GM21619 (cell line): ENCODE data around the gene FUBP3.

Experiments
- ATAC-seq: cut with Tn5 transposase; IDR thresholded peaks from one replicate; pipeline ENCODE4 v1.9.1; 2021; ENCODE audit not compliant: unreplicated experiment

FUBP3 gene

DNA sequence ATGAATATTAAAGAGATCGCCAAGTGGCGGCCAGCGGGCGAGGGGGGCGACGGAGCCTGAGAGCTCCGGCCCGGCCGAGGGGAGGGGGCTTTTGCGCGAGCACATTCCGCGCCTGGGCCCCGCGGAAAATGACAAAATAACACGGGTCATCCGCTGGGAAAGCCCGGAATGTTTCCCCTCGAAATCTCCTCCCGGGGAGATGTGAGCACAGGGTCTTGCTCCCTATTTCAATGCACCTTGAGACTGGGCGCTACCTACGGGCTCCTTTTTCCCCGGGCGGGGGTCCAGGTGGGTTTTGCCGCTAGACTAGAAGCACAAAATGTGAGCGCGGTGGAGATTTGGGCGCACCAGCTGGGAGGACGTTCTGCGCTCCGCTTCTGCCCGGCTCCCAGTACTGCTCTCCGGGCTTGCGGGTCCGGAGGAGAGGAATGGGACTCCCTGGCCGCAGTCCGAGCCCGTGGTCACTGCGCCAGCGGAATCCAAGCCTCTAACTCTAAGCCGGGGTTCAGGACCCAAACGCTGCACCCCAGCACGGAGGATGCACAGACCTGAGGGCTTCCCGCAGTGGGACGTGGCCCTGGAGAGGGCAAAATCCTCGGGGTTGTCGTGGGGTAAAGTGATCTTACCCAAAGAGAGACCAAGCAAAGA, 82.2 kb downstream of the FUBP3 start:
- ATAC-seq, result no peak

DNA sequence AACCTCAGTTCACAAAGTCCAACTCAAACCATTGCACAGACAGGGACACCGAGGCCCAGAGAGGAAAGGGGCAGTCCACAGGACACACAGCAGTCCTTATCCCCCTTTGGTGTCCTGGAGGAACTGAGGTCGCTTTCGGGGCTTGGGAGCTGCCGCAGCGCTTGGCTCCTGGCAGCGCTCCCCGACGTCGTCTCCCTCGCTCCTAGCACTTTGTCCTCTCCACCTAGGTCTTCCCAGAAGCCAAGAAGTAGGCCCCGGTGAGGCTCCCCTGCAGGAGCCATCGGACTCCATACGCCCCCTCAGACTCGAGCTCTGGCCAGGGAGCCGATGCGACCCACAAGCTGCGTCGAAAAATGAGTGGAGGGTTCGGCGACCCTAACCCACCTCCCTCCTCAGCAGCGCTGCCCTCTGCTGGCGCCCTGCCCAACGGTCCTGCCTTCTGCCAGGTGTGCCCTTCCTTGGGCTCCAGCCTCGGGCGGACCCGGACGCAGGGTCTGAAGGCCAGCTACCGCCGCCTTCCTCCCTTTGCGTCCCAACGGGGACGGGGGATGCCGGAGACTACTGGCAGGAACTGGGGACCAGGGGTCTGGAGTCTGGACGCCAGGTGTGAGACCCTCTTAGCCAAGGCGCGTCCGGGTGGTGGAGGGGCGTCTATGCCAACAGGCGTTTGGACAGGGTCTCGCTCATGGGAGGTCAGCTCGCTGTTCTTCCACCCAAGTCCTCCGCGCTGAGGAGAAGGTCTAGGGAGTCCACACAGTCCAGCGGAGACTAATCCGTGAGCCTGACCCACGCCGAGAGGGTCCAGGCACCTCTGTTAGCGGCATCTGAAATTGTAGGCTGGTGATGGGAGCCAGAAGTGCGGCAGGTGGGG, 83.0 kb downstream of the FUBP3 start:
- ATAC-seq, result no peak

DNA sequence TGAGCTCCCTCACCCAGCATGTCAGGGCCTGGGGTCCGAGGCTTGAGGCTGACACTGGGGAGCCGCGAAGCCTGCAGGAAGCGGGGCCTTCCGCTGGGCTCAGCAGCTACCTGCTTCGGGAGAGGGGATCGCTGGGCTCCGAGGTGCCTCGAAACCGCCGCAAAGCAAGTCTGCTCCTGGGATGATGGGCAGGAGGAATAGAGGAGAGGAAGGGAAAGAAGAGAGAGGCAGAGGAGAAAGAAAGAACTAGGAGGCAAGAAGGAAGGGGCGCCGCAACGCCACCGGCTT, 83.5 kb downstream of the FUBP3 start:
- no peak for ATAC-seq

DNA sequence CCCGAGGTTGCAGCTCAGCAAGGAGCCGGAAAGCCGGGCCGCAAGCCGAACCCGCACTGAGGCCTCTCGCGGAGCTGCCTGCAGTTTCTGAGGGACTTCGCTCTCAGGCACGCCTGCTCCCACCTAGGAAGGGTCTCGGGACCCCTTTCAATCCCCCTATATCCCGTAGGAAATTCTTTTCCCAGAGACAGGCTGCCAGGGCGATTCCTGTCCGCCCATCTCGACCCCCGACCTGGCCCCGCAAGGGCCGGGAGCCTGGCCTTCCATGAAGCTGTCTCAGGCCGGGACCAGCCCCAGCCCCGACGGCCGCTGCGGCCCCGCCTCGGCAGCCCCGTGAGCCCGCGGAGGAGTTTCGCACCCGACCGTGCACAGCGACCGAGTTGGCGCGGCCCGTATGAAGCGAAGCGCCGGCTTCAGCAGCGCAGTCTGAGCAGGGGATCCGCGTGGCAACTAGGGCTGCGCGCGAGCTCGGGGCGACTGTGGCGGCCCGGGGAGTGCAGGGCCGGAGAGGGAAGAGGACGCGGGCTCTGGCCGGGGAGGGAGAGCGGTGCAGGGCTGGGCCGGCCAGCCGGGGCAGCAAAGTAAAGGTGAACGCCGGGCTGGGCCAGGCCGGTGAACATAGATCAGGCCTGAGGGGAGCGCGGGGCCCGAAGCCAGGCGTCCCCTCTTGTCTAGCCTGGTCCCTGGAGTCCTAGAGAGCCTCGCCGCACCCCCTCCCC, 84.0 kb downstream of the FUBP3 start:
- ATAC-seq, result no peak

DNA sequence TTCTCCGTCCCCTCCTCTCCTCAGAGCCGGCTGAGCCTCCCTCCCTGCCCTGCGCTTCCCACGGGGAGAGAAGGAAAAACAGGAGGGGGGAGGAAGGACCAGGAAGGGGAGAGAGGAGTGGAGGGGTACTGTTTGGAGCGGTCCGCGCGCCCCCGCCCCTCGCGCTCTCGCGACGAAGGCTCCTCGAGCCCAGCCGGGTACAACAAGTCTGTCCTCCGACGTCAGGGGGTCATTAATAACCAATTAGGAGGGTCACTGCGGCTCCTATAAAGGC, 84.5 kb downstream of the FUBP3 start:
- ATAC-seq, result no peak

DNA sequence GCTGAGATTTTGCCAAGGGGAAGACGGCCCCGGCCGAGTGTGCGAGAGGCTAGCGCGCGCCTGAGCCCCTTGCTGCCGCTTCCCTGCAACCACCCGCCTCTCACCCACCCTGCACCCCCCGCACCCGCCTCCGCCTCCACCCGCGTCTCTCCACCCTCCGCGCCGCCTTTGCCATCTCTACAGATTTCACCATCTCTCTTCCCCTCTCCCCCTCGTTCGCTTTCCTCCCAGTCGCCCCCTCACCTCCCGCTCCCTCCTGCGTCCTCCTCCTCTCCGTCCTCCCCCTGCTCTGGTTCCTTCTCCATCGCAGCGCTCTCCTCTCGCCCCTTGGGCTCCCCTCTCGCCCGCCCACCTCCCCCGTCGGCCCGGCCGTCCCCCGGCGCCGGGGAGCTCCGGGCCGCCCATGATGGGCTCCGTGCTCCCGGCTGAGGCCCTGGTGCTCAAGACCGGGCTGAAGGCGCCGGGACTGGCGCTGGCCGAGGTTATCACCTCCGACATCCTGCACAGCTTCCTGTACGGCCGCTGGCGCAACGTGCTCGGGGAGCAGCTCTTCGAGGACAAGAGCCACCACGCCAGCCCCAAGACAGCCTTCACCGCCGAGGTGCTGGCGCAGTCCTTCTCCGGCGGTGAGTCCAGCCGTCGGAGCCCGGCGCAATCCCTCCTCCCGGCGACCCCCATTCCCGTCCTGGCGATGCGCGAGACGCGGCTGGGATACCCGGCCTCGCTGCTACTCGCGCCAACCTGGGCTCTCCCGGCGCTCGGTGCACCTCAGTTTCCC, 85.1 kb downstream of the FUBP3 start, which contains the start of gene PRDM12:
Gene PRDM12 (plus strand): TSS at position 344 of the 778 bp plus-strand sequence. CDS start 60 bp downstream, at position 404.
- no peak for ATAC-seq

DNA sequence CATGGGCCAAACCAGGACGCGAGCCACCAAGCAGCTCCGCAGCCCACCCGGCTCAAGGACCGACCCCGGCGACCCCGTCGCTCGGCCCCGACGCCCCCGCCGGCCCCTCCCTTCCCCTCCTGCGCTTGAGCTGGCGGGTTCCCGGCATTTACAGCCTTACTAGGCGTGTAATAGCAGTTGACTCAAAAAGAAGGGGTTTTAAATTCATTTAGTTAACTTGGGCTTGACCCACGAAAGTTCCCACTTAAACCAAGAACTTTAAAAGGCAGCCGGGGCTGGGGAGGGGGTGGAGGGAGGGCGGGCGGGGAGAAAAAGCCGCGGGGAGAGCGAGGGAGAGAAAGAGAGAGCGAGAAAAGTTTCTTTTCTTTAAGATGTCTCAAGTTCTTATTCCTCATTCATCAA, 85.7 kb downstream of the FUBP3 start:
- no peak for ATAC-seq

DNA sequence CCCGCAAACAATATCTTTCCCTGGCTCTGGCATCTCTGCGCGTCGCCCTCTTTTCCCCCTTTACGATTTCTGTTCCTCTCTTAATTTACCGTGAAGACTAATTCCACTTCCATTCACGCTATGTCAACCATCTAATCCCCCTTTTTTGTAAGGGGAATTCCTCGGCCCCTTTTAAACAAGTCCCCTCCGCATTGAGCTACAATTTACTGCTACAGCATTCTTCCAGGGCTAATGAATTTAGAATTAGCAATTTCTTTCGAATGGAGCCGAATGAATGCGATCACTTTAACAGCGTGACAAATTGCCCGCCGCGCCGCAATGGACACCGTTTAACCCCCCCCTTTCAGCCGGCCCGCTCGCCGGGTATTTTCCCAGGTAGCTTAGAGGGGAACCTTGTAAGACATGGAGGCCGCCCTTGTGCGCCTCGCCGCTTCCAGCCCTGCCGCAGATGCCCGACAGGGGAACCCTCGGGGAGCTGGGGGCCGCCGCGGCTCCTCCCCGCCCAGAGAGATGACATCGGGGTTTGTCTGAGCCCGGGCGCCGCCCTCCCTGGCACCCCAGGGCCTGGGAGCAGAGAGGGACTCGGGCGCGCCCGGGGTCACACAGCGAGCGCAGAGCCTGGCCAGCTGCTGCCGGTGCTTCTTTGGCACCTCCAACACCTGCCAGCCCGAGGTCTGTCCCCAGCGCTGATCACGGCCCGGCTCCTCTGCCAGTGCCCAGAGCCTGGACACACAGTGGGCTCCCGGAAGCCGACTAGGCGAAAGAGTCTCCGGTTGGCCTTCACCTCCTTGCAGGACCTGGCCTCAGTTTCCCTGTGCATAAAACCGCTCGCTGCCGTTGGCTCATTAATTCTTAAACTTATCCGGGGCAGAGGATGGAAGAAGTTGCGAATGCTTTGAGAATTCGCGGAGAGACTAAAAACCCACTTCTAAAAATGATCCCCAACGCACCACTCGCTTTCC, 86.3 kb downstream of the FUBP3 start:
- ATAC-seq, result no peak

DNA sequence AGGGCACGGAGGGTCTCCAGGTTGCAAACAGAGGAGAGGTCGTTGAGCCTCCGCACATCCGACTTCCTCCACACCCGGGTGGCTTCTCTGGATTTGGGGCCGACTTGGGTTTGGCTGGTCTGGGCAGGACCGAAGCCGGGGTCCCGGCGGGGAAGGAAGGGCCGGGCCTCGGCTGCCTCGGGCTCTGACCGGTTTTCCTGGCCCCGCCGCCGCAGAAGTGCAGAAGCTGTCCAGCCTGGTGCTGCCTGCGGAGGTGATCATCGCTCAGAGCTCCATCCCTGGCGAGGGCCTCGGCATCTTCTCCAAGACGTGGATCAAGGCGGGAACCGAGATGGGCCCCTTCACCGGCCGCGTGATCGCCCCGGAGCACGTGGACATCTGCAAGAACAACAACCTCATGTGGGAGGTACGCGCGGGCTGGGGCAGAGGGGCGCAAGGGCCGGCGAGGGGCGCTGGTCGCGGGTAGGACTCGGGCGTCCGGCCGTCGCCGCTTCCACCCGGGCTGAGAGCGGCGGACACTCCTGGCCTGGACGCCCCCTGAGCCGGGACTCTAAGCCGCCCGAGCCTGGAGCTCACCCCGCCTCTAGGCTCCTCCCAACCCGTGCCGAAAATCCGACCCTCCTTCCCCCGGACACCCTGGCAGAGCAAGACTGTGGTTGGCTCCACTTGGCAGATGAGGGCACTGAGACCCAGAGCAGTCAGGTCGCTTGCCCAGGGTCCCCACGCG, 87.2 kb downstream of the FUBP3 start:
- ATAC-seq, result no peak

DNA sequence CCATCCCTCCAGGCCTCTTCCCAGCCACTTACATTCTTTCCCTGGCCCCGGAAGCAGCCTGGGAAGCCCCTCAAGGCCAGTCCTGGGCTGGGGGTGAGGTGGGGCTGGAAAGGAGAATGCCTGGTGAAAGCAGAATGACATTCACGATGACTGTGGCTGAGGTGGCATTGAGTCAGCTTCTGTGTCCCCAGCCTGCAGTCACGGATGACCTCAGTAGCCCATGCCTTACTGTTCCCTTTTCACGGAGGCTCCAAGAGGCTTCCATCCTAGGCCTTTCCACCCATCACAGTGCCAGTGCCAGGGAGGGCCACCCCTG, 87.7 kb downstream of the FUBP3 start:
- ATAC-seq, result no peak

DNA sequence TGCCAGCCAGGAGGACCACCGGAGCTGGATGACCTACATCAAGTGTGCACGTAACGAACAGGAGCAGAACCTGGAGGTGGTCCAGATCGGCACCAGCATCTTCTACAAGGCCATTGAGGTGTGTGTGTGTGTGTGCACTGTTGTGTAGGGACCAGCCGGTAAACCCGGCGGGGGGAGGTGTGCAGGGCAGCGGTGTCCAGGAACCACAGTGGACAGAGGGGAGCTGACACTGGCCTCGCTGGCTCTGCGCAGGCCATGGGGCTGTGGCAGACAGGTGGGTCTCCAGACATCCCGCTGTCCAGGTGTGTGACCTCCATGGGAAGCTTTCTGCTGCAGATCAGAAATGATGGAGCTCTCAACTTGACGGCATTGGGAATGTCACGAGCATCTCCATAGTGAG, 88.8 kb downstream of the FUBP3 start:
- ATAC-seq, result no peak

DNA sequence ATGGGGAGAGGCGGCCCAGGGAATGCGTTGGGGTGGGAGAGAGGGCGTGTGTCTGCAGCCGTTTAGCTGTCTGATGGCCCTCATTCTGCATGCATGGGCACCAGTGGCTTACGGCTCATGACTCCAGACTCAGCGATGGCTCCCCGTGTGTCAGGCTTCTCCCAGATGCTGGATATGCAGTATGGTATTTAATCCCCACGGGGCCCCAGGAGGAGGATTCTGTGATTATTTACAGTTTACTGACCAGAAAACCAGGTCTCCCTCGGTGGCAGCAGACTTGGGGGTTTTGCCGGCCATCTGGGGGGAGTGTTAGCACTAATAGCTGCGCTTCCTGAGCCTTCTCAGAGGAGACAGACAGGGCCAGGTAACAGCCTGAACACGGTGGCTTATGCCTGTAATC, 89.3 kb downstream of the FUBP3 start:
- ATAC-seq, result no peak

DNA sequence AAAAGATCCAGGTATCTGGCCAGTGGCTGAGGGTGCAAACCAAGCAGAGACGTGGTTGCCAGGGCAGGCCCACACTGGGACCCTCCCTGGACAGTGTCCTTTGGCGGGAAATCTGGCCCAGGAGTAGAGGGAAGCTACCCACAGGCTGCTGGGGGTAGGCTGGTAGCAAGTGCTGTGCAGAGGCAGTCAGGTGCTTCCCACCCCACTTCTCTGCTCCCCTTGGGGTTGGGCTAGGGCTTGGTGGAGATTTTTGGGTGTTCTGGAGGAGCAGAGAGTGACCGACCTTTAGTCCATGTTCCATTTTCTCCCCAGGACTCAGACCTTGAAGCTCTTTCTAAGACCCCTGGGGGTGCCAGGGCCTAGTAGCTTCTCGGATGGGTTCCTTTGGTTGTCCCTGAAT, 90.6 kb downstream of the FUBP3 start:
- ATAC-seq, result no peak

DNA sequence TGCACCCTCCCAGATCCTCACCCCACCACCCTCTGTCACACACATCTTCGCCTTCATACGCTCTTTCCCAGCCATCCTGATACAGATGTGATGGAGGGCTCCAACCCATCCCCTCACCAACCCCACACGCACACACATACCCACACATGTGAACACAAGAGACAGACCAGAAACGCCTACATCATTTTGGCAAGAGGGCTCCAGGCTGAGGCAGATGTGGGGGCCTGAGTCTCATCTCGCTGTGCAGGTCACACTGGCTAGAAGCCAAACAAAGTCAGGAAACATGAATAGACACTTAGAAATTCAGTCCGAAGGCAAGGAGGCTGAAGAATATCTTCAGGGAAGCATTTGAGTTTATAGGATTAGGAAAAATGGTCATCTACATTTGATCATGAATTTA, 91.3 kb downstream of the FUBP3 start:
- no peak for ATAC-seq

DNA sequence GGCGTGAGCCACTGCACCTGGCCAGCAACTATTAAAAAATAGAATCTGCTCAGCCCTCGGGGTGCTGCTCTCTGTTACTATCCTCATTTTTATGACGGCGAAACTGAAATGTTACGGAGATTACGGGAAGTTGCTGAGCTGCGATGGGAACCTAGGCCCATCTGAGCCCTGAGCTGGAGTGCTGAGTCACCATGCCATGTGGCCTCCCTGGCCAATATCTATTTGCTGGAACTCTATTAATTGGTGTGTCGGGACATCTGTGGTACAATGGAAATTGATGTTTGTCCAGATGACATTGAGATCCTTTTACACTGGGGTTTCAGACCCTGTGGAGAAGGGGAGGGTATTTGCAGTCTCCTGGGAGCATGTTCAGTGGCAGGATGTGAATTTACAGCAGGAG, 93.1 kb downstream of the FUBP3 start:
- ATAC-seq, result no peak

DNA sequence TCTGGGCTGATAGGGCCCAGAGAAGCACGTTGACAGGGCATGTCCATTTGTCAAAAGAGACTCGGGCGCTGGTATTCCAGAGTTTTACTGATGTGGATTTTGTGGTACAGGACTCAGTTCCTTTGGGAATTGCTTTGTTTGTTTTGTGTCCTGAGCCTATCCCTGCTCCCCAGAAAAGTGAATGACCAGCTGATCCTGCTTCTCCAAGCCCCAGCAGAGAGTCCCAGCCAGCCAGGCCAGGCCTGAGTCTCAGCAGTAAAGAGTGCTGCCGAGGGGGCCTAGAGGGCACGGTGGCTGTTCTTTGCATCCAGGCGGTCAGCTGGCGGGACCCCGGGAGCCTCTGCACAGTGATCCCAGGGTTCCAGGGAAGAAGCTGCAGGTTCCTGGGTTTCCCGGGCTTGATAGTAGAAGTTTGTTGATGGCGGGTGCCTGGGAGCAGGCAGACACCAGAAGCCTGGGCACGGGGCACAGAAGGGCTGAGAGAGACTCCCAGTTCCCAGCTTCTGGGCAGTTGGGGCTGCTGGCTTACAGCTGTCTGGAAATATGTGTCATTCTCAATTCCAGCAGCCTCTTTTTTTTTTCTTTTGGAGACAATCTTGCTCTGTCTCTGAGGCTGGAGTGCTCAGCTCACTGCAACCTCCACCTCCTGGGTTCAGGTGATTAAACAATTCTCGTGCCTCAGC, 93.7 kb downstream of the FUBP3 start:
- no peak for ATAC-seq

DNA sequence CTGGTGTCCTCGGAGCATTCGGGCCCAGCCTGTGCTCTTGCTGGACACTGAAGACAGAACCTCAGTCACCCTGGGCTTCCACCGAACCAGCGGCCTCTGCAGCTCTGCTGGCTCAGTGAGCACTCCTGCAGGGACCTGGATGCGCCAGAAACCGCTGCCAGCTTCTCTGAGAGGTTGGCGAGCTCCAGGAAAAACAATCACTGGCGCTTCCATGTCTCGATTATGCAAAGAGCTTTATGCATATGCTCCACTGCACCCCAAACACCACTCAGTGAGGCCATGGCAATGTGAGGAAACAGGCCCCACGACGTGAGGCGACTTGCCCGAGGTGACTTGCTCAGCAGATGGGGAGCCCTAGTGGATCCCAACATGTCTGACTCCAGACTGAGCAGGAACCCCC, 96.0 kb downstream of the FUBP3 start:
- no peak for ATAC-seq

DNA sequence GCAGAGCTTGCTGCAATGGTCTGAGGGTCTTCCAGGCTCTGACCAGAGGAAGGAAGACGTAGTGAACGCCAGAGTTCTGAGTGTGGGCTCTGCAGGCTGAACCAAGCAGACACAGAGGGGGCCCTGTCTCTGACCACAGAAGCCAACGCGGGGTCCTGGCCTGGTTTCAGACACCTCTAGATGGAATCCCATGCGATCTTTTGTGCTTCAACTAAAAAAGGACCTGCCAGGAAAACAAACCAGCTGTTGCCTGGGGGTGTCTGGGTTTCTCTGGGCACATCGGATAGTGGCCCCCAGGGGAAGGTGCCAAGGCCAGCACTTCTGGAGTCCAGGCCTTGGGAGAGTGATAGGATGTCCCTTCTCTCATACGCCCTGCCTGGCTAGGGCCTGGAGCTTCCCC, 97.9 kb downstream of the FUBP3 start:
- no peak for ATAC-seq
